HG02642 (cell line): ENCODE measurements around the gene SEMA3D.

Experiments
- ATAC-seq: cut with Tn5 transposase; IDR thresholded peaks from one replicate; pipeline ENCODE4 v1.9.1; 2021; ENCODE audit warnings: mild to moderate bottlenecking; ENCODE audit not compliant: unreplicated experiment, poor library complexity

The SEMA3D gene

DNA sequence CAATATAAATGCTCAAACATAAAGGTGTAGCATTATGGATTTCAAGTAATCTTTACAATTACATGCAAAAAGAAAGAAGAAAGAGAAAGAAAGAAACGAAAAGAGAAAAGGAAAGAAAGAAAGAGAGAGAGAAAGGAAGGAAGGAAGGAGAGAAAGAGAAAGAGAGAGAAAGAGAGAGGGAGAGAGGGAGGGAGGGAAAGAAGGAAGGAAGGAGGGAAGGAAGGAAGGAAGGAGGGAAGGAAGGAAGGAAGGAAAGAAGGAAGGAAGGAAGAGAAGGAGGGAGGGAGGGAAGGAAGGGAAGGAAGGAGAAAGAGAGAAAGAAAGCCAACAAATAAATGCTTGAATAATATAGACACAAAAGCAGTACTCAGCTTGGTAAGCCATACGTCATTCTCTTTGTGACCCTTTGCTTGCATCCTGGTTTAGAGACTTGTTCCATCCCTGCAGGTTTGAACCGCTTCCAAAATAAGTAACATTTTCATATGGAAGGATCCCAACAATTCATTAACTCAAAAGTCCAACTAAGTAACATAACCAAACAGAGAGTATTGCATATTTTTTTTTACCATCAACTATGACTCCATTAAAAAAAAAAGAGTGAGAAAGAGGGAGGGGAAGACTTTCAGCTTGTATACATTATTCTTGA is 95.8 kb downstream of the SEMA3D start:
- no peak for ATAC-seq

DNA sequence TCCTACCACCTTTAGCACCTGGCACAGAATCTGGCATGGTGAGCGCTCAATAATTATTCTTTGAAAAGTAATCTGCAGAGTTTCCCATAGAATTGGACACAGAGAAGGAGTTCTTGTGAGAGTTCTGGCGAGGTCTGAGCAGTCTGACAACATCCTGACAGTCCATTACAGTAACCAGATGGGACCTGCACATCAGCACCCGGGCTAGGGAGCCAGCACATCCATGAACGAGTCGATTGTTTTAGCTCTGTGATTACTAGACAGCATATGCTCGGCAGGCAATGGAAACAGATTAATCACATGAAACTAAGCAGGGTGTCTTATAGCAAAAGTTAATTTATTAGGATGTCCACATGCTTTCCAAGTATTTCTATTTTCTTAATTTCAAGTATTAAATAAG is 96.7 kb downstream of the SEMA3D start:
- no peak for ATAC-seq

DNA sequence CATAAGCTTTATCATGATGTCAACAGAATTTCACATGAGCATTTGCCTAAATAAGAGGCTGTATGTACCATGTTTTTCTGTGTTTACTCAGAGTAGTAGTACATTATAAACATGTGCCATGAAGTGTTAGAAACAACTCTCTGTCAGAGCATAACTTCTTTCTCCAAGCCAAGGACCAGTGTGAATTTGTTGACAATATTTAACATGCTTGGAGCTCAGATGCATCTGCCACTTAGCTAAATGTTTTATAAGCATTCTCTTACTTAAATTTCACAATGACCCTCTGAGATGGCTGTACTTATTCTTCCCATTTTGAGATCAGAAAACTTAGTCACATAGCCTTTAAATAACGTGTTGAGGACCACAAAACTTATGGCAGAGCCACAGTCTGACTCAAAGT is 105.0 kb downstream of the SEMA3D start:
- ATAC-seq, result no peak

DNA sequence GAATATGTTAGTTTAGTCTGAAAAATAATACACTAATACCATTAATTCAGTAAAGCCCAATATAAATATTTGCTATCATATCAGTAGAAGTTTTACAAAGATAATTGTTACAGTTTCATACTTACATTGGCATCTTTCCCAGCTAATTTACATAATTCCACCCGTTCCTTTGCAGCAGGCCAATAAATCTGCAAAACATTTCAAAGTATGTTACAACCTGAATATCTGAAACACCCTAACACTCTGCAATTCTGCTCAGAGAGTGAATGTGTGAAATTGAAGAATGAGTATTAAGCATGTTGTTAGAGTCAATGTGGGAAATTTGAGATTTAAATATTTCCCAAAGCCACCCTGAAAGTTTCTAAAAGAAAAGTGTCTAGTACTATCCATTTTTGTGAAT is 105.5 kb downstream of the SEMA3D start:
- ATAC-seq, result no peak

DNA sequence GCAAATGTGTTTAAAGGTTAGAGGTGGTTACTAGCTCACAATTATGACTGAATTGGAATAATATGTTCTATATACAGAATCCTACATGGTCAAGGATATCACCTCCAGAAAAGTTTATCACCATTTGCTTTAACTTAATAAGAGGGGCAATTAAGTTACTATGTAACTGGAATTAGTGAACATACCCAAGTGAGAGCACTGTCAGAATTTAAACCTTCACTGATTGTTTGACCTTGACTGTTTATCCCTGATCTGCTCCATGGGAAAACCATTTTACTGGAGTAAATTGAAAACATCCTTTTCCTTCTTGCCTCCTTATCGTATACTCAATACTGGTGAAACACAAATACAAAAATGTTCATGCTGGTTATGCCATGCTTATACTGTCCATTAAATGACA is 107.4 kb downstream of the SEMA3D start:
- no peak for ATAC-seq

DNA sequence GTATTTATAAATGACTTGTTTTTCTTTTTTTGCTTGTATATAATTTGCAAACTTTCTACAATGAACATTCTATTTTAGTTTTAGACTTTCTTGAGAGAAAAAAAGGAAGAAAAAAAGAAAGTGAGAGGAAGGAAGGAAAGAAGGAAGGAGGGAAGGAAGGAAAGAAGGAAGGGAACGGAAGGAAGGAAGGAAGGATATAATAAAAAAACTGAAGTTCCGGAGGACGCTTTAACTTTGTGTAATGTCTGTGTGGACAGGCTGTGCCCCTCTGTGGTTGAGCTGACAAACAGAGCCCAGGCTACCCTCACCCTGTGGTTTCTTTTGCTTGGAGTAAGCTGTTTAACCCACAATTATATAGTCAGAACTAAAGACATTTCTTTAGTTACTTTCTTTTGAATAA is 108.7 kb downstream of the SEMA3D start:
- ATAC-seq, result no peak

DNA sequence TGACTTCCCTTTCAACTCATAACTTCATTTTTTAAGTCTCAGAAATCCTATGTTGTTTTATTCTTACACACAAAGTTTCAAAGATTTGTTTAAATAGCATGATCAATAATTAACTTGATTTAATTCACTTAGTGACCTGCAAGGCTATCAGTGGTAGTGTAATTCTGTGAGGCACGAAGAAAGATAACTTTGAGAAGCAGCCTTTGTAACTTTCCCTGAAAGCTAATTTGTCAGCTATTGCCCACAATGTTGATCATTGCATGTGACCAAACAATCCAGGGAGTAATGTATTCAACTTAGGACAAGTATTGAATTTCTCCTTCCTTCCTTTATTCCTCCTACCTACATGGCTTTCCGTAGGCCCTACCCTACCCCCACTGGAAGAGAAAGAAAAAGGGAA is 111.0 kb downstream of the SEMA3D start:
- no peak for ATAC-seq

DNA sequence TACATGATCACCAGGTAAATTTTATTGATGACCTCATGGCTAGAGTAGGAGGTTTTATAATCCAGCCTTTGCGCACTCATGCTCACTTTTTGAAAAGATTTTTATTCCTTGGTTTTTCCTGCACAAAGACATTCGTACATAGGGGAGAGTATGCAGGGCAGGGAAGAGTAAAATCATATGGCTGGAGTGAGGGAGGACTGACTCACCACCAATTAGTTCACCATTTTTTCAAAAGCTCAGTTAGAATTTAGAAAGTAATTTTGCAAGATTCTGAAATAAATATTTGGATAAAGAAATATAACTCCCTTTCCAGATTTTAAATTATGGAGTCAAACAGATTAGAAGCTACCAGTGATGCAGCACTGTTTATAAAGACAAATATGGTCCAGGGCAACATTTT is 111.9 kb downstream of the SEMA3D start:
- ATAC-seq, result no peak

DNA sequence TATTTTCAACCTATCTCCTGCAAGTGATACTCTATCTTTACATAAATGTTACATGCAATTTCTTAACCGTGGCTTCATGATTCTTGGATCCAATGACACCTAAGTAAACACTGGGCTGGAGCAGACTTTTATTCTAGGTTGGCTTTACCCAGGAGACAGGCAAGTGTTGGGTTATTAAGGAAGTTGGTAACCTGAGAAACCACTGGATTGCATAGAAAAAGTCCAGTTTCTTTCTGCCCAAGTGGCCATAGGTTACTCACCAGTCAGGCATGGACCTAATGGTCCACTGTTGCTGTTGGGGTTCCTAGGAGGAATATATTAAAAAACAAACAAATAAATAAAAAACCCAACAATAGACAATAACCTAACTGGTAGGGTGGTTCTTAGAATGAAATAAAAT is 112.8 kb downstream of the SEMA3D start:
- ATAC-seq, result no peak

DNA sequence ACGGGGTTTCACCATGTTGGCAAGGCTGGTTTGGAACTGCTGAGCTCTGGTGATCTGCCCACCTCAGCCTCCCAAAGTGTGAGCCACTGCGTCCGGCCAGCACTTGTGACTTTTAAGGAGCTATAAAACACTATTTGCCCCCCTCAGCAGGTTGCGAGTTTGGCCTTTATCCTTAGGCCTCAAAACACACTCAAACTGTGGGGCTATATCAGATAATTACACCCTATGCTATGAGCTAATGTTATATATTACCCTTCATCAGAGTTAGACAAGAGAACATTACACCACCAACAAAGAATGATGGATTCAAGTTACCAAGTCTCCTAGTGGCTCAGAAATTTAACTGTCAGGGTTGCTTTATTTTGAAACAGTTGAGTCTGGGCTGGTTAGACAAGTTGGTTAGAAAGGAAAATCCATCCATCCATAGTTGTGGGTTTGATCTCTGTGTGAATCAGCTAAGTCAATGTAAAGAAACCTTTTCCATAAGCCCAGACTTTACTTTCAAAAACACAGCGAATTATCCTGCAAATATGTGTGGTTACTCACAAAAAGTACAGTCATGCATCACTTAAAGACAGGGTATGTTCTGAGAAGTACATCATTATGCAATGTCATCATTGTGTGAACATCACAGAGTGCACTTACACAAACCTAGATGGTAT is 115.8 kb downstream of the SEMA3D start:
- ATAC-seq, result no peak

DNA sequence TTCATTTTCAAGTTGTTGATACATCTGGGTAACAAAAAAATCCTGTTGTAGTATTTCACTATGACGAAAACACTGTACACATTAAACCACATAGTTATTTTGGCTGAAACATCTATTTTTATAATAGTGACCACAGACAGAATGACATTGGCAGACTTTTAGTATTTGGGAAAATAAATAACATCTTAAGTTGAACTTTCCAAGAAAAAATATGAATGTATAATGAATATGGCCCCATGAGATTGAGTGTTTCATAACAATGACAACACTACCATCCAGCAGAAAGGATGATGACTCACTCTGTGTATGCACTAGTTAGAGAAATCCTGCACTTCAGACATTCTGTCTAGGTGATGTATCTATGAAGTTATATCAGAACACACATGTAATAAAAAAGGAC is 118.1 kb downstream of the SEMA3D start:
- no peak for ATAC-seq

DNA sequence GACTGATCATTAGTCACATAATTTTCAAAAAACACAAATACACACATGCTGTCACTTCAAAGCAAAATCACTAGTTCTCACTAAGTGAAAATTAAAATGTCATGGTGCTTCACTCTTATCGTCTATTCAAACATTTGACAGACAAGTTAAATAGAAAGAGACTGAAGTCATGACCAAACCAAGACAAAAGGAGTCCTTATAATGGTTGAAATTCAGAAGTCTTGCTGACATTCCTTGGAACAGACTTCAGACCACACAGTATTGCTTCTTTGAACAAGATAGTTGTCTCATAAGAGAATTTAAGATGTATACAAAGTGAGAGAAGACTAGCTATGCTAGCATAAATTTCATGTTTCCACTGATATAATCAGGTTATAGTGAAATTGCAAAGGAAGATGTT is 119.5 kb downstream of the SEMA3D start:
- no peak for ATAC-seq

DNA sequence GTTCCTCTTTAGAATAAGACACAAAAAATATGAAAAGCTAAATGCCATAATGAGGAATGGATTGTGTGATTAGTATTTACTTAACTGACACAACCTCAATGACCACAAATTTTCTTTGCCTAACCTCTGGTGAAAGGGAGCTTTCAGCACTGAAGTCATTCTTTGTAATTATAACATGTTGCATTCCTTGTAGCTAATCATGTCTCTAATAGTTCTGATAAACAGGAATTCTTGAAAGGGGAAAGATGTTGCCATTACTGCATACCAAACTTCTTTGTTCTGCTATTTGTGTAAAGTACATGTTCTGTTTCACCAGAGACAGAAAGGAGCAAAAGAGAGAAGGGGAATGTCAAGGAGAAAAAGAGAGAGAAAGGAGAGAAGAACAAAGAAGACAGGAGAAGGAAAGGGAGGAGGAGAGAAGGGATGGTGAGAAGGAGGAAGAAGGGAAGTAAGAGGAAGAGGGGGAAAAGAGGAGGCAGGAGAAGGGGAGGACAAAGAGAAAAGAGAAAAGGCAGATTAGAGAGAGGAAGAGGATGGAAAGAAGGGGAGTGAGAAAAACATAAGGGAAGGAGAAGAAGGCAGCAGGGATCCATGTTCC is 120.9 kb downstream of the SEMA3D start:
- no peak for ATAC-seq

DNA sequence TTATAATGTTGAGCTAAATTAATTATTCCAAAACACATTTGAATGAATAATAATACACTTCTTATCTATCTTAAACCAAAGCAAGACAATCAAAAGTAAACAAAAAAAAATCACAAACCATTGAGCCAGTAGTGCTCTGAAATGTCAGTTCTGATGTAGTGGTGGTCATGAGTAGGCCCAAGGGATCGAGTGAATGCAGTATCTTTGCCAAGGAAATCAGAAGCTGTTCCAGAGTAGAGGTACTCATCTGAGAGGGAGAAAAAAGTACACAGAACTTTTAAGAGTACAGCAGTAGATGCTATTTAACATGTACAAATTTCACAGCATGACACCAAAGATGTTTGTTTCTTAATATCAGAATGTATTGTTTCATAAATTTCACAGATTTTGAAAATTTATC is 121.5 kb downstream of the SEMA3D start:
- no peak for ATAC-seq

DNA sequence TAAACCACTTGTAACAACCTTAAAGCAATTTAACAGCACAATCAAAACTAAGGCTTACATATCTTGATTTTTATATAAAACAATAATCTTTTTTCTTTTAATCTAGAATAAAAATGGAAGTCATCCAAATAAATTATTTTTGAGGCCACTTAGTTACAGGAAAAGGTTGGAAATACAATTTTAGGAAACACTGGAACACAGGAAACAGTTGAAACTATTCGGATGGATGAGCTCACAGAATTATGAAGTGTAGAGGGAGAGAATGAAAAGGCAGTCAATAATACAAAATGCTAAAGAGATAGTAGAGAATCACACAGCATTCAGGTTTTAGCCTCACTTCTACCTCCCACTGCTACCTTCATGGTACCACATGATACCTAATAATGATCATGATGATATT is 124.2 kb downstream of the SEMA3D start:
- no peak for ATAC-seq

DNA sequence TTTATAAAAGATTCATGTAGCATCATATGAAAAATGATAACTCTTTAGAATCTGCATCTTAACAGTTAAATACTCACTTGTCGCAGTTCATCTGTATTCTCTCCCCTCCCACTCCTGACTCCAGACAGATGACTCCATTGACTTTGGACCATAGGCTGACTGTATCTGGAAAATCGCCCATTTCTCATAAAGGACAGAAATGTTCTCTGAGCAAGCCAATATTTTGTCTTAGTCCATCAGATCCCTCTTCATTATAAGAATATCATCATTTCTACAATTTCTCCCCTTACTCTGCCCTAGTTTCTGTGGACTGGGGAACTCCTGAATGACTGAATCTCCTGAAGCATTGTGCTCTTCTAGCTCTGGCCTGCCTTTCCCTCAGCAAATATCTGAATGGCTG is 125.4 kb downstream of the SEMA3D start:
- ATAC-seq, result no peak

DNA sequence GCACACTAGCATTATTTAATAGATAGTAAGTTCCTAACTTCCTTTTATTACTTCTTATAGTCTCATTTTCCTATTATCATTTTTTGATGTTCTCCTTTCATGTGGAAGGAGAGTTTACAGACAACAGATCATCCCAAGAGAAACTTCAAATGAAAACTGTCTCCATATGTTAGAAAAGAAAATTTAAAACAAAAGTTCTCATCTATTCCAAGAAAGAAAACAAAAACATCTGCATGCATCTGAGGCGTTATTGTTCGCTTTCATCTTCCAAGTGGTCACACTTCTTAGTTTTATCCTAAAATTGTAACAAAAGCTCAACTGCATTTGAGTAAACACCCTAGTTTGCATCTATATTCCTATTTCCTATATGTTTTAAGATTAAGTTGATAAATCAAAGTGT is 126.2 kb downstream of the SEMA3D start:
- ATAC-seq, result no peak

DNA sequence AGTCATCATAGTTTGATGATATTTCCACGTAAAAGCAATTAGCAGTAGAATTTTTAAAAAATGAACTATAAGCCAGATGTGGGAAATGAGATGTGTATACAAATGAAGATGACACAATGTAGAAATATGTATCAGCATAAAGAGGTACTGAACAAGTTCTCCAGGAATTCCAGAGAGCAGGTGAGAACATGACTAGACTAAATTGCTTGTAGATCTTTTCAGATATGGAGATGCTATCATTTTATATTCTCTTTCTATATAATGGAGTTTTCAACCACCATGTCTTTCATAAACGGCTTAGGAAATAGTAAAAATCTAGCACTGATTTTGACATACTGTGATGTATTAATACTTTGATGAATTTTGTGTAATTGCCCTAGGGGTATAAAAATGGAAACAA is 130.9 kb downstream of the SEMA3D start:
- ATAC-seq, result no peak

DNA sequence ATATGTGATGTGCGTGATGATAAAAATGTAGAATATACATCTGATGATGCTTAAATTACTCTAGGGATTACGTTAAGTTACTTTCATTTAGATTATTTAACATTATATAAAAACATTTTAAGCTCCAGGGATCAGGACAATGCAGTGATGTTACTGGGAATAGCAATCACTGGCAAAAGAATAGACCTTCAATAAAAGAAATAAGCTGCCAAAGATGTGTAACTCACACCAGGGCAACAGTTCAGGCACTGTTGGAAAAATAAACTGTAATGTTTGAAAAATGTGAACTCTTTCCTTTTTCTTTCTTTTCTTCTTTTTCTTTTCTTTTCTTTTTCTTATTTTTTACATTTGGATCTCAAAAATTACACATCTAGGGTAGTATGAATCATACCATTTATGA is 131.7 kb downstream of the SEMA3D start:
- no peak for ATAC-seq

DNA sequence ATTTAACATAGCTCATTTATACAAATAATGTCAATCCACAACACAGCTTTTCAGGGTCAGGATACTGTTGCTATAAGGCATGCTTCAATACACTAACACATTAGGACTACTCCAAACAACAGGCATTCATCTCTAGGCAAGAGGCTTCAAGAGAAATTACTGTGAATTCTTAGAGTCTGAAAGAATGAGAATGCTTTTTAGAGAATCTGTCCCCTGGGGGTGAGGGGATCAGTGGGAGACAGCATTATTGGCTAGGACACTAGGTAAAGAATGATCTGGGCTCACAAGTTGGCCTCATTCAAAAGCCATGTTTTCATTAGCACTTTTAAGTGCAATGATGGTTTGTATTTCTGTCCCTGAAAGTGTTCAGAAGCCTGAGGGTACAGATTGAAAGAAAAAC is 132.6 kb downstream of the SEMA3D start:
- no peak for ATAC-seq

DNA sequence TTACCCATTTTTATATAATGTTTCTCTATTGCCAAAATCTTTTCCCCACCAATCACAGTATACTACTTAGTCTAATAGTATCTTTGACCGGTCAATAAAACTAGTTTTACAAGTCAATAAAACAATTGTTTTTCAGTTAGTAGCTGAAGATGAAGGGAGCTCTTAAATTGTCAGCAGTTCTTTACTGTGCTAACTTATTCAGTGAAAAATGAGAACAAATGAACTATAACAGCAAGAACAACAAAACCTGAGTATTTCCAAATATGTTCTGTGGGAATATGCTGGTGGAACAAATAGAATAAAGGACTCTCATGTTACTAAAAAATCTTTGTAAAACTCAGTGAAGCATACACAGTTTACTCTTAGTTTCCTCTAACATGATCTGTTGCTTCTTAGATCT is 134.0 kb downstream of the SEMA3D start:
- no peak for ATAC-seq
